Calu3 (cell line): ENCODE data around the gene BRD1. TPM values are rescaled to one million over a fixed set of nuclear protein-coding genes. Genes with fewer than 3 reads are reported as not detected.

Experiments used
- BruUV-seq: library from RNA; stranded (reverse); fragments of 400-500 nt; replicated peaks from 2 replicates; lab custom pipeline; 2021; lab: Mats Ljungman, UMichigan
- CTCF ChIA-PET: fragments of 300-600 bp; sonication (Branson Sonifier 250); formaldehyde crosslinking; loops from one replicate; lab custom pipeline; 2022; ENCODE audit warnings: antibody characterized with exemption; lab: Charles Lee
- DNase-seq: peaks from one replicate; pipeline ENCODE4 v3.0.0; 2022
- H3K27ac Mint-ChIP-seq: one replicate; pipeline ENCODE4 v1.8.0; 2022; ENCODE audit warnings: mixed read lengths; ENCODE audit not compliant: unreplicated experiment
- H3K27me3 Mint-ChIP-seq: one replicate; pipeline ENCODE4 v1.8.0; 2022; ENCODE audit warnings: mixed read lengths; ENCODE audit not compliant: unreplicated experiment
- H3K36me3 Mint-ChIP-seq: one replicate; pipeline ENCODE4 v1.8.0; 2022; ENCODE audit warnings: mild to moderate bottlenecking, moderate library complexity, mixed read lengths; ENCODE audit not compliant: insufficient read depth, unreplicated experiment
- H3K4me1 Mint-ChIP-seq: one replicate; pipeline ENCODE4 v1.8.0; 2022; ENCODE audit warnings: mild to moderate bottlenecking, low read depth, mixed read lengths; ENCODE audit not compliant: unreplicated experiment
- H3K4me3 Mint-ChIP-seq: one replicate; pipeline ENCODE4 v1.8.0; 2022; ENCODE audit warnings: mild to moderate bottlenecking, low read depth, moderate library complexity, mixed read lengths; ENCODE audit not compliant: unreplicated experiment
- H3K9me3 Mint-ChIP-seq: one replicate; pipeline ENCODE4 v1.8.0; 2022; ENCODE audit warnings: low read depth, mixed read lengths; ENCODE audit not compliant: unreplicated experiment
- intact Hi-C: fragments of 100-400 bp; cut with micrococcal nuclease; formaldehyde crosslinking; loops from one replicate; pipeline ENCODE4 v1.10.0; 2022; ENCODE audit not compliant: unreplicated experiment
- total RNA-seq: library from RNA; stranded (reverse); gene quantifications from 2 replicates; pipeline ENCODE4 v1.2.3, GENCODE V29; 2022
- TF ChIP-seq, protein P1 (sequence below): fragments of 200-600 bp; IDR thresholded peaks from one replicate; pipeline ENCODE4 v1.8.0; 2022; ENCODE audit warnings: antibody characterized with exemption; ENCODE audit not compliant: unreplicated experiment

The BRD1 gene
- total RNA-seq, 1 experiment from 2014 or later, result 41.4 TPM

DNA sequence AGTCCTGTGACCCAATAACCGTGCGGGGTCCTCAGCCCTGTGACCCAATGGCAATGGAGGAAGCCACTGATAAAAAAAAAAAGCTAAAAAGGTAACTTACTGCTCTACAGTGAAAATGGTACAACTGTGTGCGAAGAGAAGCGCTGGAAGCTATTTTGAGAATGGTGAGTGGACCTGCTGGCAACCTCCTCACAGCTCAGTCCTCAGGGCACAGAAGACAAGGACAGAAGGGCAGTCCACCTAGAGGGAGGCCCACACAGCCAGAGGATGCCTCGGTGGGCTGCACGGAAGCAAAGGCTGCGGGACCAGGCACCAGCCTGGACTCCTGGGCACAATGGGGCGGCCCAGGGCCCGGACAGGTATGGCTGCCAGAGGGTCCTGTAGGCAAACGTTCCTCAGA is 35.6 kb downstream of the BRD1 start:
- CTCF ChIA-PET, result interaction anchor here (0.7 to 1.4 kb wide), 2 partner anchors 24 to 123 kb away, joined by 3 to 9 read pairs; no protein-coding TSS in a partner anchor

GRCh38 chr22:49791682-49792081 is 36.0 kb downstream of the BRD1 start:
- Mint-ChIP-seq H3K27ac (peak overlapping the region; percentile 93), H3K4me1 (peaks cover 9% of the 10 kb centered on the region), H3K4me3 (no peak overlapping the region), H3K36me3 (peaks cover 71% of the 10 kb centered on the region), H3K27me3 (no peaks in the 10 kb centered on the region), H3K9me3 (no peaks in the 10 kb centered on the region)
- no TSS peak for BruUV-seq
- TF ChIP-seq, protein P1, sequence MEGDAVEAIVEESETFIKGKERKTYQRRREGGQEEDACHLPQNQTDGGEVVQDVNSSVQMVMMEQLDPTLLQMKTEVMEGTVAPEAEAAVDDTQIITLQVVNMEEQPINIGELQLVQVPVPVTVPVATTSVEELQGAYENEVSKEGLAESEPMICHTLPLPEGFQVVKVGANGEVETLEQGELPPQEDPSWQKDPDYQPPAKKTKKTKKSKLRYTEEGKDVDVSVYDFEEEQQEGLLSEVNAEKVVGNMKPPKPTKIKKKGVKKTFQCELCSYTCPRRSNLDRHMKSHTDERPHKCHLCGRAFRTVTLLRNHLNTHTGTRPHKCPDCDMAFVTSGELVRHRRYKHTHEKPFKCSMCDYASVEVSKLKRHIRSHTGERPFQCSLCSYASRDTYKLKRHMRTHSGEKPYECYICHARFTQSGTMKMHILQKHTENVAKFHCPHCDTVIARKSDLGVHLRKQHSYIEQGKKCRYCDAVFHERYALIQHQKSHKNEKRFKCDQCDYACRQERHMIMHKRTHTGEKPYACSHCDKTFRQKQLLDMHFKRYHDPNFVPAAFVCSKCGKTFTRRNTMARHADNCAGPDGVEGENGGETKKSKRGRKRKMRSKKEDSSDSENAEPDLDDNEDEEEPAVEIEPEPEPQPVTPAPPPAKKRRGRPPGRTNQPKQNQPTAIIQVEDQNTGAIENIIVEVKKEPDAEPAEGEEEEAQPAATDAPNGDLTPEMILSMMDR, result no peak
- no peak for DNase-seq
- CTCF ChIA-PET, result interaction anchor here (0.7 to 1.4 kb wide), 2 partner anchors 24 to 123 kb away, joined by 3 to 9 read pairs; no protein-coding TSS in a partner anchor
- intact Hi-C loops, result no loop called here

More for the DNA sequence above, 35.6 kb downstream of the BRD1 start:
- Mint-ChIP-seq H3K27ac (peak overlapping the region; percentile 93), H3K36me3 (peaks cover 72% of the 10 kb centered on the region), H3K27me3 (no peaks in the 10 kb centered on the region), H3K4me3 (no peak overlapping the region), H3K4me1 (peaks cover 9% of the 10 kb centered on the region), H3K9me3 (no peaks in the 10 kb centered on the region)
- DNase-seq, result no peak
- intact Hi-C loops, result no loop called here
- no TSS peak for BruUV-seq
- TF ChIP-seq, protein P1, result no peak

DNA sequence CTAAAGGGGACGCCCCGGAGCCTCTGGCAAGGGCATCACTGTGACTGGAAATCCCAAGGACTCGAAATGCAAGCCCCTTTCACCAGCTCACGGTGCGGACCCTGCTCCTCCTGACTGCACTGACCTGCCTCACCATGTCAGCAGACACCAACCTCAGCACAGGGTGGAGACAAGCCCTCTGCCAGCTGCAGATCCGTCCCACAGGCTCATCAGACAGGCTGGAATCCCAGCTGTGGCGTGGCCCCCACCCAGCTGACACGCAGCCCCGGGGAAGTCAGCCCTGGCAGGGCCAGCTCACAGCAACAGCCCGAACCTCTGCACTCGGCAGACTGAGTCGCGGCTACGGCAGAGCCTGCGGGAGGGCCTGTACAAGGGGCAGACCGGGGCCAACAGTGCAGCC is 36.8 kb downstream of the BRD1 start:
- CTCF ChIA-PET, result no interaction called here
- no peak overlapping the region for H3K27ac Mint-ChIP-seq
- TF ChIP-seq, protein P1, result no peak
- H3K9me3 Mint-ChIP-seq, result no peaks in the 10 kb centered on the region
- intact Hi-C loops, result no loop called here
- no TSS peak for BruUV-seq
- no peak overlapping the region for H3K4me3 Mint-ChIP-seq
- peaks cover 73% of the 10 kb centered on the region for H3K36me3 Mint-ChIP-seq
- H3K27me3 Mint-ChIP-seq, result no peaks in the 10 kb centered on the region
- H3K4me1 Mint-ChIP-seq, result peaks cover 9% of the 10 kb centered on the region
- no peak for DNase-seq

- no peaks in the 10 kb centered on the region for H3K9me3 Mint-ChIP-seq
- BruUV-seq, result no TSS peak
- CTCF ChIA-PET, result no interaction called here
- H3K4me1 Mint-ChIP-seq, result peaks cover 9% of the 10 kb centered on the region
- no peak overlapping the region for H3K27ac Mint-ChIP-seq
- TF ChIP-seq, protein P1, result no peak
- DNase-seq, result no peak
- H3K27me3 Mint-ChIP-seq, result no peaks in the 10 kb centered on the region
- H3K4me3 Mint-ChIP-seq, result no peak overlapping the region
- intact Hi-C loops, result loop anchor here (5.0 kb wide), 1 partner anchor 128 kb away; the partner anchor contains the start of genes ALG12 and CRELD2
- H3K36me3 Mint-ChIP-seq, result peaks cover 68% of the 10 kb centered on the region
These were observed 38.2 kb downstream of the BRD1 start for GRCh38 chr22:49789289-49790141.
